ENCODE measurements around the gene CEP112.

The CEP112 gene

GRCh38 chr17:65942592-65942991, 249.3 kb downstream of the CEP112 start:
- no peaks in the 10 kb centered on the region for H3K9me3 ChIP-seq (ENCODE audit: control insufficient read depth, insufficient read depth, low read length)
- no peaks in the 10 kb centered on the region for H3K27me3 ChIP-seq (ENCODE audit: control insufficient read depth, insufficient read depth, low read length)
- H3K27ac ChIP-seq (ENCODE audit: low read length): no peak overlapping the region
- no peaks in the 10 kb centered on the region for H3K36me3 ChIP-seq (ENCODE audit: control insufficient read depth, insufficient read depth, low read length)
- DNase-seq (ENCODE audit: low read depth, low spot score): no peak
- no CpG with 5 or more reads among the region's 1 CpG for WGBS (ENCODE audit: insufficient coverage, insufficient read length)
- H3K4me1 ChIP-seq (ENCODE audit: control insufficient read depth, insufficient read depth, low read length): no peaks in the 10 kb centered on the region
- H3K4me3 ChIP-seq (ENCODE audit: low read length): no peak overlapping the region

DNA sequence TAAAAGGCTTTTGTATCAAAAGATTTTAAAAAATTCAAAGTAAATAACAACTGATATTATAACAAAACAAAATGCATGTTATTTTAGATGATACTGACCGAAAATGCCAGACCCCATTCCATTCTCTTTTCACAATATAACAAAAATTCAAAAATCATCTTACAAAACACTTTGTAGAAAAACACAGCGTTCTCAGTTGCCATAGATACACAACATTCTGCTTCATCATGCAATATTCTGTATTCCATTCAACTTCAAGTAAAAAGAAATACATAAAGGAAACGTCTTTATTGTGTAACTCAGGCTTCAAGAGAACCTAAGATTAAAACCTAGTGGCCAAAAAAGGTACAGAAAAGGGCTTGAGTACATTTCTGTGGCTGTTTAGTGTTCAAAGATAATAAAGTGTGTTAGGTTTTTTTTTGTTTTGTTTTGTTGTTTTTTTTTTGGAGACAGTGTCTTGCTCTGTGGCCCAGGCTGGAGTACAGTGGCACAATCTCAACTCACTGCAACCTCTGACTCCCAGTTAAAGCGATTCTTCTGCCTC, 250.5 kb downstream of the CEP112 start:
- H3K36me3 ChIP-seq (ENCODE audit: control insufficient read depth, insufficient read depth, low read length): no peaks in the 10 kb centered on the region
- H3K27me3 ChIP-seq (ENCODE audit: control insufficient read depth, insufficient read depth, low read length): no peaks in the 10 kb centered on the region
- no peak overlapping the region for H3K27ac ChIP-seq (ENCODE audit: low read length)
- H3K9me3 ChIP-seq (ENCODE audit: control insufficient read depth, insufficient read depth, low read length): no peaks in the 10 kb centered on the region
- WGBS (ENCODE audit: insufficient coverage, insufficient read length): 100% methylated on average over 2 of the region's 4 CpGs
- H3K4me3 ChIP-seq (ENCODE audit: low read length): no peak overlapping the region
- DNase-seq (ENCODE audit: low read depth, low spot score): no peak
- H3K4me1 ChIP-seq (ENCODE audit: control insufficient read depth, insufficient read depth, low read length): no peaks in the 10 kb centered on the region

DNA sequence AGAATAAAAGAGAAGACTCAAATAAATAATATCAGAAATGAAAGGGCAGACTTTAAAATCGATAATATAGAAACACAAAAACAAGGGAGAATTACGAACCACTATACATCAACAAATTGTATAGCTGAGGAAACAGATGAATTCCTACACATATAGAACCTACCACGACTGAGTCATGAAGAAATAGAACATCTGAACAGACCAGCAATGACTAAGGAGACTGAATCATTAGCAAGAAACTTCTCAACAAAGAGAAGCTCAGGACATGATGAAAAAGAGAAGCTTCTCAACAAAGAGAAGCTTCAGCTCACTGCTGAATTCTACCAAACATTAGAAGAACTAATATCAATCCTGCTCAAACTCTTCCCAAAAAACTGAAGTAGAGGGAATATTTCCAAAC, 255.9 kb downstream of the CEP112 start:
- no peak overlapping the region for H3K27ac ChIP-seq (ENCODE audit: low read length)
- no CpG with 5 or more reads among the region's 3 CpGs for WGBS (ENCODE audit: insufficient coverage, insufficient read length)
- H3K4me3 ChIP-seq (ENCODE audit: low read length): no peak overlapping the region
- no peaks in the 10 kb centered on the region for H3K27me3 ChIP-seq (ENCODE audit: control insufficient read depth, insufficient read depth, low read length)
- H3K9me3 ChIP-seq (ENCODE audit: control insufficient read depth, insufficient read depth, low read length): no peaks in the 10 kb centered on the region
- no peaks in the 10 kb centered on the region for H3K36me3 ChIP-seq (ENCODE audit: control insufficient read depth, insufficient read depth, low read length)
- DNase-seq (ENCODE audit: low read depth, low spot score): no peak
- H3K4me1 ChIP-seq (ENCODE audit: control insufficient read depth, insufficient read depth, low read length): no peaks in the 10 kb centered on the region

DNA sequence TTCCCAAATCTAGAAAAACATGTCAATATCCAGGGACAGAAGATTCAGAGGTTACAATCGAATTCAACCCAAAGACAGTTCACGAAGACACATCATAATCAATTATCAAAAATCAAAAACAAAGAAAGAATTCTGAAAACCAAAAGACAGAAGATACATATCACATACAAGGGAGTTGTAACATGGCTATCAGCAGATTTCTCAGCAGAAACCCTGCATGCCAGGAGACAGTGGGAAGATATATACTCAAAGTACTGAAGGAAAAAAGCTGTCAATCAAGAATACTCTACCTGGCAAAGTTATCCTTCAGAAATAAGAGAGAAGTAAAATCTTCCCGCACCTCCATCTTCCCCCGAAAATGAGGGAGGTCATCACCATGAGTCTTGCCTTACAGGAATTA, 258.6 kb downstream of the CEP112 start:
- H3K9me3 ChIP-seq (ENCODE audit: control insufficient read depth, insufficient read depth, low read length): no peaks in the 10 kb centered on the region
- WGBS (ENCODE audit: insufficient coverage, insufficient read length): no CpG with 5 or more reads among the region's 4 CpGs
- no peak overlapping the region for H3K27ac ChIP-seq (ENCODE audit: low read length)
- no peaks in the 10 kb centered on the region for H3K4me1 ChIP-seq (ENCODE audit: control insufficient read depth, insufficient read depth, low read length)
- H3K36me3 ChIP-seq (ENCODE audit: control insufficient read depth, insufficient read depth, low read length): no peaks in the 10 kb centered on the region
- H3K27me3 ChIP-seq (ENCODE audit: control insufficient read depth, insufficient read depth, low read length): no peaks in the 10 kb centered on the region
- no peak overlapping the region for H3K4me3 ChIP-seq (ENCODE audit: low read length)
- no peak for DNase-seq (ENCODE audit: low read depth, low spot score)

DNA sequence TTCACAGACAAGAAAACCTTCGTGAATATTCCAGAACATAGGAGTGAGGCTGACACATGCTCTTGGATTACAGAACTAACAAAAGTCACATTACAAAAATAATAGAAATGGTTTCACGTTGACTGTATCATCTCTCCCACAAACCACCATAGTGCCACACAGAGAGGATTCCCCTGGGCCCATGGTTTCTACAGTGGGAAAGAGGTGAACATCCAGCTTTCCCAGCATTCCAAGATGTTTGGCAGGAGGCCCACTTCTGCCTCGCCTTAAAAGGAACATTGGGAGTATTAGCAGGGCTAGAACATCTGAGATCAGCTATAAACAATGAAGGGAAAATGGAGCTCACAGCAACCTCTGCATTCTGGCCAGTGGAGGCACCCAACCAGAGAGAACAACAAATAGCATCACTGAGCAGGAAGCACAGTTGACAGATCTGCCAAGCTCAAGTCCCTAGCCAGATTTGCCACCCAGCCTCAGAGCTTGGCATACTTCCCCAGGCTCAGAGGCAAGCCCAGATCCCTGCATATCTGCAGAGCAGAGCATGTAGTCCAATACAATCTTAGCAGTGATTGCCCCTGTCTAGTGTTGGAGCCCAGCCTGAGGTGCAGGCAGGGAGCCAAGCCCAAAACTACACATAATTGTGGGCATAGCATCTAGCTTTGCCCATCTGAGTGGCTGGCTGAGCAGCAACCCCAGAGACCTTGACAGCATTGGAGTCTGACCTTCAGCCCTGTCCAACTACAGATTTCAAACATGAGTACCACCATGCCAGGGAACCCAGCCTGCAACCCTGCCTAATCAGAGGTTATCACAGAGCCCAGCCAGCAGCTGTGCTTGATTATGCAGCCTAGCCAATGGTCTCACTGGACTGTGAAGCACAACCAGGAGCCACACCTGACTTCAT, 260.4 kb downstream of the CEP112 start:
- no peaks in the 10 kb centered on the region for H3K9me3 ChIP-seq (ENCODE audit: control insufficient read depth, insufficient read depth, low read length)
- no peak for DNase-seq (ENCODE audit: low read depth, low spot score)
- no peak overlapping the region for H3K4me3 ChIP-seq (ENCODE audit: low read length)
- no peaks in the 10 kb centered on the region for H3K36me3 ChIP-seq (ENCODE audit: control insufficient read depth, insufficient read depth, low read length)
- H3K27ac ChIP-seq (ENCODE audit: low read length): no peak overlapping the region
- no CpG with 5 or more reads among the region's 3 CpGs for WGBS (ENCODE audit: insufficient coverage, insufficient read length)
- H3K27me3 ChIP-seq (ENCODE audit: control insufficient read depth, insufficient read depth, low read length): no peaks in the 10 kb centered on the region
- H3K4me1 ChIP-seq (ENCODE audit: control insufficient read depth, insufficient read depth, low read length): no peaks in the 10 kb centered on the region

DNA sequence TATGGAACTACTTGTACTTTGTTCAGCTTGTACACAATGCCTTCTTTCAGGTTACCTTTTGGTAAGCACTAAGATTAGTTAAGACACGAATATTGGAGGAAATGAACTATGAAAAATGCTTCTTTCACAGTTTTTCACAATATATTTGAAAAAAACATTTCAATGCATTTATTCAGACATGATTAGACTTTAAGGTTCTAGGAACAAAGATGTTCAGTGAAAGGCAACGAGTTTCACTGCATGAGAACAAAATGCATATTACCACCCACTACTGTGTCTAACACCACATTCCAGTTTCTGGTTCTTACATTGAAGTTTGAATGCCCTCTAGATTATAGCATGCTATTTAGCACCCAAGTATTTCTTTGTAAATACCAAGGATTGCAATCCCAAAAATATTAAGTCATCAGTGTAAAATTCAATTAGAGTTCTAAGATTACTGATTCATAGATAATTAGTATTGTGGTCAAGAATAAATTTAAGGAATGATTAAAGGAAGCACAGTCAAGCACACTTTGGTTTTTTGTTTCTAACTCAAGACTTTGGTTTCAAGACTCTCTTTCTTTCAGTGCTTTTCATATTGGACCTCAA, 261.7 kb downstream of the CEP112 start:
- H3K4me1 ChIP-seq (ENCODE audit: control insufficient read depth, insufficient read depth, low read length): no peaks in the 10 kb centered on the region
- no CpG with 5 or more reads among the region's 2 CpGs for WGBS (ENCODE audit: insufficient coverage, insufficient read length)
- no peaks in the 10 kb centered on the region for H3K27me3 ChIP-seq (ENCODE audit: control insufficient read depth, insufficient read depth, low read length)
- no peaks in the 10 kb centered on the region for H3K36me3 ChIP-seq (ENCODE audit: control insufficient read depth, insufficient read depth, low read length)
- no peaks in the 10 kb centered on the region for H3K9me3 ChIP-seq (ENCODE audit: control insufficient read depth, insufficient read depth, low read length)
- no peak for DNase-seq (ENCODE audit: low read depth, low spot score)
- no peak overlapping the region for H3K4me3 ChIP-seq (ENCODE audit: low read length)
- H3K27ac ChIP-seq (ENCODE audit: low read length): no peak overlapping the region

DNA sequence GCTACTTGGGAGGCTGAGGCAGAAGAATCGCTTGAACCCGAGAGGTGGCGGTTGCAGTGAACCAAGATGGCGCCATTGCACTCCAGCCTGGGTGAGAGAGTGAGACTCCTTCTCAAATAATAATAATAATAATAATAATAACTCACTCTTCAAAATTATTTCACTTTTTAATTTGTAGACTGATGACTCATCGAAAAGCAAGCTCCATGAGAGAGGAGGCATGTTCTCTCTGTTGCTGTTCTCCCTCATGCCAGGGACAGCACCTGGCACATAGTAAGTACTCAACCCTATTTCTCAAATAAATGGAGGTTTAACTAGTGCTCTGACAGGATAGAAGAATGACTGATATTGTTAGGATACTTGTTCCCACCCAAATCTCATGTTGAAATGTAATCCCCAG, 265.3 kb downstream of the CEP112 start:
- Histone ChIP-seq H3K27me3 (ENCODE audit: control insufficient read depth, insufficient read depth, low read length) (no peaks in the 10 kb centered on the region), H3K36me3 (ENCODE audit: control insufficient read depth, insufficient read depth, low read length) (no peaks in the 10 kb centered on the region), H3K9me3 (ENCODE audit: control insufficient read depth, insufficient read depth, low read length) (no peaks in the 10 kb centered on the region), H3K27ac (ENCODE audit: low read length) (no peak overlapping the region), H3K4me1 (ENCODE audit: control insufficient read depth, insufficient read depth, low read length) (no peaks in the 10 kb centered on the region), H3K4me3 (ENCODE audit: low read length) (no peak overlapping the region)
- DNase-seq (ENCODE audit: low read depth, low spot score): no peak
- WGBS (ENCODE audit: insufficient coverage, insufficient read length): no CpG with 5 or more reads among the region's 5 CpGs

DNA sequence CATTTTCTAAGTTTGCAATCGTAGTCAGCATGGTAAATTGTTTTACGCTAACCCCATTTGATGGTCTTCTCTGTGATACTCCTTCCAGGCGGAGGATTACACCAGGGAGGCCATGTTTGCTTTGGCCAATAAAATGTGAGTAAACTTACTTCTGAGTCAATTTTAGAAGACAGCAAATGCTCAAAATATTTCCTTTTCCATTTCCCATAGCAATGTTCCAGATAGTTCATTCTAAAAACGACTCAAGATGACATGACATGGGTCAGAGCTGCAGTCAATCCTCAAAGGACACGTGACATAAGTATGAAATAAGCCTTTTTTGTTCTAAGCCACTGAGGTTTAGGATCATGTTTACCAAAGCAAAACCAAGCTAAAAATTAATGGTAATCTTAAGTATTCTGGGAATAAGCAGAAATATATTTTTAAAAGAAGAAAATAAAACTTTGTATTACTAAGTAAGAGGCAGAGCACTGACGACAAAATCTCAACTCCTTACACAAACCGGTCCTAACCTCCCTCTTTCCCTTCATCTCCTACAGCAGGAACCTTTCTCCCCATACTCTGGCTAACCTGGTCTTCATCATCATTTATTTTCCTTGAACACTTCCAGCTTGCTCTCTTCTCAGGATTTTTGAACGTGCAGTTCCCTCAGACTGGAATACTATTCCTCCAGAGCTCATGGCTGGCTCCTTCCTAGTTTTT, 266.2 kb downstream of the CEP112 start:
- Histone ChIP-seq H3K9me3 (ENCODE audit: control insufficient read depth, insufficient read depth, low read length) (no peaks in the 10 kb centered on the region), H3K4me1 (ENCODE audit: control insufficient read depth, insufficient read depth, low read length) (no peaks in the 10 kb centered on the region), H3K36me3 (ENCODE audit: control insufficient read depth, insufficient read depth, low read length) (no peaks in the 10 kb centered on the region), H3K27ac (ENCODE audit: low read length) (no peak overlapping the region), H3K4me3 (ENCODE audit: low read length) (no peak overlapping the region), H3K27me3 (ENCODE audit: control insufficient read depth, insufficient read depth, low read length) (no peaks in the 10 kb centered on the region)
- no CpG with 5 or more reads among the region's 8 CpGs for WGBS (ENCODE audit: insufficient coverage, insufficient read length)
- no peak for DNase-seq (ENCODE audit: low read depth, low spot score)

DNA sequence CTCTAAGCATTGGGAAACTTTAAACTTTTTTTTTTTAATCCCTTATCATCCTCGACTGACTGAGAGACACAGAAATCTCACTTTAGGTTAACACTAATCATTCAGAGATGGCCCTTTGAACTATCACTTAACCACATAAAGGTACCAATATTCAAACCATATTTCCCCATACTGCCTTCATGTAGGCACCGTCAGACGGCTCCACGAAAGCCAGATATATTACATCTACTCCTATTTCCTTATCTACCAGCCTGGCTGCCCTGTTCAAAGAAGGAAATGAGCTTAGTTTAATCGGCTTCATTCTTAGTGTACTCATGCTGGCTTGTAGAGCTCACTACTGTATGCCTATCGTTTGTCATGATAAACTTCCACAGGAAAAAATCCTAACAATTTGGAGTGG, 270.9 kb downstream of the CEP112 start:
- WGBS (ENCODE audit: insufficient coverage, insufficient read length): no CpG with 5 or more reads among the region's 6 CpGs
- Histone ChIP-seq H3K27me3 (ENCODE audit: control insufficient read depth, insufficient read depth, low read length) (no peaks in the 10 kb centered on the region), H3K27ac (ENCODE audit: low read length) (no peak overlapping the region), H3K4me3 (ENCODE audit: low read length) (no peak overlapping the region), H3K36me3 (ENCODE audit: control insufficient read depth, insufficient read depth, low read length) (no peaks in the 10 kb centered on the region), H3K4me1 (ENCODE audit: control insufficient read depth, insufficient read depth, low read length) (no peaks in the 10 kb centered on the region), H3K9me3 (ENCODE audit: control insufficient read depth, insufficient read depth, low read length) (no peaks in the 10 kb centered on the region)
- DNase-seq (ENCODE audit: low read depth, low spot score): no peak

- no peak for DNase-seq (ENCODE audit: low read depth, low spot score)
- no CpG with 5 or more reads among the region's 5 CpGs for WGBS (ENCODE audit: insufficient coverage, insufficient read length)
- Histone ChIP-seq H3K36me3 (ENCODE audit: control insufficient read depth, insufficient read depth, low read length) (no peaks in the 10 kb centered on the region), H3K4me1 (ENCODE audit: control insufficient read depth, insufficient read depth, low read length) (no peaks in the 10 kb centered on the region), H3K27me3 (ENCODE audit: control insufficient read depth, insufficient read depth, low read length) (no peaks in the 10 kb centered on the region), H3K9me3 (ENCODE audit: control insufficient read depth, insufficient read depth, low read length) (no peaks in the 10 kb centered on the region), H3K4me3 (ENCODE audit: low read length) (no peak overlapping the region), H3K27ac (ENCODE audit: low read length) (no peak overlapping the region)
These were observed 273.0 kb downstream of the CEP112 start for GRCh38 chr17:65918916-65919315.
